Hindlimb muscle (tissue), 1 donor: Measurements from ENCODE around the gene KCNK17. TPM values are rescaled to one million over a fixed set of nuclear protein-coding genes. Genes with fewer than 3 reads are reported as not detected.

Experiments
- DNase-seq: peaks from one replicate; pipeline ENCODE4 v3.0.0-alpha.2; 2013
- polyA plus RNA-seq: library from polyadenylated mRNA; unstranded; fragments of 120-200 nt; gene quantifications from one replicate; pipeline ENCODE4 v1.2.1, GENCODE V29; 2013; ENCODE audit not compliant: insufficient read length

The KCNK17 gene
- polyA plus RNA-seq, 1 donor = 1.0 TPM

- DNase-seq = no peak
Measured at GRCh38 chr6:39266782-39267355, 47.4 kb downstream of the KCNK17 start.

- no peak for DNase-seq
Measured at GRCh38 chr6:39266375-39266774, 47.8 kb downstream of the KCNK17 start.

- DNase-seq = no peak
Measured at GRCh38 chr6:39263303-39264037, 50.7 kb downstream of the KCNK17 start.

GRCh38 chr6:39261751-39262150, 52.5 kb downstream of the KCNK17 start:
- DNase-seq = no peak

GRCh38 chr6:39260953-39261352, 53.3 kb downstream of the KCNK17 start:
- no peak for DNase-seq

- no peak for DNase-seq
Measured at GRCh38 chr6:39260456-39260855, 53.8 kb downstream of the KCNK17 start.

GRCh38 chr6:39256294-39256940, 57.8 kb downstream of the KCNK17 start:
- DNase-seq = no peak

GRCh38 chr6:39254999-39255535, 59.2 kb downstream of the KCNK17 start:
- no peak for DNase-seq

GRCh38 chr6:39251406-39251805, 62.8 kb downstream of the KCNK17 start:
- no peak for DNase-seq

- DNase-seq = no peak
Measured at GRCh38 chr6:39250507-39250906, 63.7 kb downstream of the KCNK17 start.

GRCh38 chr6:39249278-39249677, 64.9 kb downstream of the KCNK17 start:
- DNase-seq = no peak

Other genes starting within 250 kb of the KCNK17 start
- gene SAYSD1, start 199.2 kb downstream of the KCNK17 start, polyA plus RNA-seq = 10.4 TPM
- gene KCNK5, start 84.9 kb downstream of the KCNK17 start, polyA plus RNA-seq = 1.1 TPM
- gene KCNK16, start 8.3 kb upstream of the KCNK17 start, polyA plus RNA-seq = not detected